Measurements from ENCODE around the gene PGAM1.

DNA sequence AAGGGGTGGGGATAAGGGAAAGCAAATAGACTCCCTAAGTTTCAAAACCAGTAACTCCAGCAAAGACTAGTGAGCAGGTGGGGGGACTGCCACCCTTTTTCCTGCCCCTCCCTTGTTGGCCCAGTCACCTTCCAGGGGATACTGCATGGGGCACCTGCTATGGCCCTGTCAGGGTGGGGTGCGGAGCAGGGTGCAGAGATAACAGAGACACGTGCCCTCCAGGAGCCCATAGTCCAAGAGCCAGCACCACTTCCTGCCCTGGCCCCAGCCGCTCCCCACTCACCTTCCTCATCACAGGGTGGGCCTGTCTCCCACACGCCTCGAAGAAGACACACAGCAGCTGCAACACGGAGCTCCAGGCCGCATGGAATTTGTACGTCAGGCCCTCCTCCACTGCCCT is 45.5 kb upstream of the PGAM1 start:
- TF ChIP-seq, protein P1, sequence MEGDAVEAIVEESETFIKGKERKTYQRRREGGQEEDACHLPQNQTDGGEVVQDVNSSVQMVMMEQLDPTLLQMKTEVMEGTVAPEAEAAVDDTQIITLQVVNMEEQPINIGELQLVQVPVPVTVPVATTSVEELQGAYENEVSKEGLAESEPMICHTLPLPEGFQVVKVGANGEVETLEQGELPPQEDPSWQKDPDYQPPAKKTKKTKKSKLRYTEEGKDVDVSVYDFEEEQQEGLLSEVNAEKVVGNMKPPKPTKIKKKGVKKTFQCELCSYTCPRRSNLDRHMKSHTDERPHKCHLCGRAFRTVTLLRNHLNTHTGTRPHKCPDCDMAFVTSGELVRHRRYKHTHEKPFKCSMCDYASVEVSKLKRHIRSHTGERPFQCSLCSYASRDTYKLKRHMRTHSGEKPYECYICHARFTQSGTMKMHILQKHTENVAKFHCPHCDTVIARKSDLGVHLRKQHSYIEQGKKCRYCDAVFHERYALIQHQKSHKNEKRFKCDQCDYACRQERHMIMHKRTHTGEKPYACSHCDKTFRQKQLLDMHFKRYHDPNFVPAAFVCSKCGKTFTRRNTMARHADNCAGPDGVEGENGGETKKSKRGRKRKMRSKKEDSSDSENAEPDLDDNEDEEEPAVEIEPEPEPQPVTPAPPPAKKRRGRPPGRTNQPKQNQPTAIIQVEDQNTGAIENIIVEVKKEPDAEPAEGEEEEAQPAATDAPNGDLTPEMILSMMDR (IDR thresholded peaks at IDR 0.05) = no peak
- no peak for TF ChIP-seq POLR2A (IDR thresholded peaks at IDR 0.05)

All from heart left ventricle (tissue), 13 donors.